ENCODE measurements around the gene SCAF1.

Gene SCAF1

DNA sequence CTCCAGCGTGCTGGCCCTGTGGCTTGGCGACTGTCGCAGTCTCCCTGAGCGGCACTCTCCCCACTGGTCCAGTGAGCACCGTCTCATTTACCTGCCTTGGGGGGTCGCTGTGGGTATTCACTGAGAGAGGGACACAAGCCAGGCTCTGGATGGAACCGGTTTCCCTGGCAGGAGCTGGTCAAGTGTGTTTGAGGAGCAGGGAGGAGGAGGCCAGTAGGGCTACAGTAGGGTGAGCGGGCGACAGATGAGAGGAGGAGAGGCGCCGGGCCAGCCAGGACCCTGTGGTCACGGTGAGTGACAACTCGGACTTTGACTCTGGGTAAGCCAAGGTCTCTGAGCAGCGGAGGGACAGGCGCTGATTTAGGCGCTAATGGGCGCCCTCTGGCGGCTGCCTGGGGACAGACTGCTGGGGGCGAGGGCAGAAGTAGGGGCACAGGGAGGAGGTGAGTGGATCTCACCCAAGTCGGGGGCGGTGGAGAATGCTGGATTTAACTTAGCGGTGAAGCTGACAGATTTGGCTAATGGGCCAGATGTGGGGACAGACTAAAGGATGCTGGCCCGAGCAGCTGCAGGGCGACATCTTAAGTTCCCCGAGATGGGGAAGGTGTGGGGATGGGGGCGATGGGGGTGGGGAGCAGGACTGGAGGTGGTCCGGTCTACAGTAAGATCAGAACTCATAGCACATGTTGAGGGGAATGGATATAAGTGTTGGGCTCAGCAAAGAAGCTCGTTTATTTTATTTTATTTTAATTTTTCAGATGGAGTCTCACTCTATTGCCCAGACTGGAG, 30.3 kb downstream of the SCAF1 start:
- TF ChIP-seq CTCF (IDR thresholded peaks at IDR 0.05) (peak; percentile 95), ZFX (IDR thresholded peaks at IDR 0.05; ENCODE audit: borderline replicate concordance) (no peak)

GRCh38 chr19:49676136-49676783, 34.3 kb downstream of the SCAF1 start:
- TF ChIP-seq ZFX (IDR thresholded peaks at IDR 0.05; ENCODE audit: borderline replicate concordance) (no peak), CTCF (IDR thresholded peaks at IDR 0.05) (no peak)
- peak overlapping the region; percentile 100 for H3K27ac ChIP-seq

More for the DNA sequence above, 30.3 kb downstream of the SCAF1 start:
- peak overlapping the region; percentile 53 for H3K27ac ChIP-seq

GRCh38 chr19:49676784-49677230, 34.8 kb downstream of the SCAF1 start:
- no peak for TF ChIP-seq ZFX (IDR thresholded peaks at IDR 0.05; ENCODE audit: borderline replicate concordance)
- TF ChIP-seq CTCF (IDR thresholded peaks at IDR 0.05): no peak

GRCh38 chr19:49677231-49677900, 35.4 kb downstream of the SCAF1 start, which contains the start of gene PRMT1:
Gene PRMT1, plus strand, starts transcription at chr19:49677271. Its CDS starts 10 bp downstream, at chr19:49677281.
- TF ChIP-seq ZFX (IDR thresholded peaks at IDR 0.05; ENCODE audit: borderline replicate concordance): no peak
- no peak for TF ChIP-seq CTCF (IDR thresholded peaks at IDR 0.05)
- H3K27ac ChIP-seq: peak within 1 kb of the TSS; percentile 100

More at GRCh38 chr19:49676784-49677230, 34.8 kb downstream of the SCAF1 start:
- peak overlapping the region; percentile 100 for H3K27ac ChIP-seq

- peak overlapping the region; percentile 100 for H3K27ac ChIP-seq
- TF ChIP-seq CTCF (IDR thresholded peaks at IDR 0.05): peak; percentile 51
- TF ChIP-seq ZFX (IDR thresholded peaks at IDR 0.05; ENCODE audit: borderline replicate concordance): no peak
Measured at GRCh38 chr19:49677901-49678674, 36.1 kb downstream of the SCAF1 start.

DNA sequence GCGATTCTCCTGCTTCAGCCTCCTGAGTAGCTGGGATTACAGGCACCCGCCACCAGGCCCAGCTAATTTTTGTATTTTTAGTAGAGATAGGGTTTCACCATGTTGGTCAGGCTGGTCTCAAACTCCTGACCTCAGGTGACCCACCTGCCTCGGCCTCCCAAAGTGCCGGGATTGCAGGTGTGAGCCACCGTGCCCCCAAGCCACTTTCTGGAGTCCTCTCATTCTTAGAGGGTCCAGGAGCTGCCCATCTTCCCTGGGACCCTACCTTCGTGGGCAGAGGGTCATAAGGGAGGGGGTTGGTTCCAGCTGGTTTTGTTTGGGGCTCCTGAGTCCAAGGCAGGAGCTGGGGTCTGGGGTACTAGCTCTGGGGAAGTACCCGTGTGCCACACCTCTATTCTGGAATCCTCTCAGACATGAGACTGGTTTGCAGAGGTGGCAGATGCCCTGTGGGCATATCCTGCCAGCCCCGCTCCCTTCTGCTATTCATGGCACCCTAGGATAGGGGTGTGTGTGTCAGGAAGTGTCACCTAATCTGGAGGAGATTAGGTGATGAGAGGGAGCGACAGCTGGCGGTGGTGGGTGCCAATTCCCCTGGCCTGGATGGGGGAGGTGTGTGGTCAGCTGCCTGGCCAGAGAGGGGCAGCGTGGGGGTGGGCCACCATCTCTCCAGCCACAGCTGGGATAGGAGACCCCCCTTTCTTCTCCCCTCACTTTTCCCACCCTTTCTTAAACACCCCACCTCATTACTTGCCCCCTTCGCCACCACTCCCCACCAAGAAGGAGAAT, 37.2 kb downstream of the SCAF1 start:
- TF ChIP-seq ZFX (IDR thresholded peaks at IDR 0.05; ENCODE audit: borderline replicate concordance): no peak
- no peak for TF ChIP-seq CTCF (IDR thresholded peaks at IDR 0.05)
- peak overlapping the region; percentile 100 for H3K27ac ChIP-seq
